ENCODE results near the gene ELN.

GRCh38 chr7:74097937-74098614, 70.1 kb downstream of the ELN start:
- TF ChIP-seq CTCF (IDR thresholded peaks at IDR 0.05) (no peak), POLR2AphosphoS5 (IDR thresholded peaks at IDR 0.05) (peak in 2 of 3 donors; percentile 38 to 41)
